GM12873 (cell line): ENCODE measurements around the gene SDK1.

Source experiments
- CTCF ChIP-seq: IDR thresholded peaks from 2 replicates; pipeline ENCODE4 v1.5.1; 2012; ENCODE audit warnings: low read depth, mild to moderate bottlenecking, moderate library complexity, low read length, control low read depth; ENCODE audit not compliant: insufficient read depth; ENCODE audit errors: missing control alignments

SDK1 gene

GRCh38 chr7:4115941-4116610, 815.0 kb downstream of the SDK1 start:
- no peak for TF ChIP-seq CTCF

- TF ChIP-seq CTCF = no peak
Measured at GRCh38 chr7:4119848-4120247, 818.8 kb downstream of the SDK1 start.

- no peak for TF ChIP-seq CTCF
Measured at GRCh38 chr7:4123346-4123745, 822.3 kb downstream of the SDK1 start.

GRCh38 chr7:4123823-4124222, 822.8 kb downstream of the SDK1 start:
- TF ChIP-seq CTCF = no peak

GRCh38 chr7:4124556-4125477, 823.8 kb downstream of the SDK1 start:
- no peak for TF ChIP-seq CTCF

- TF ChIP-seq CTCF = no peak
Measured at GRCh38 chr7:4127909-4128560, 827.0 kb downstream of the SDK1 start.
